Prostate gland (tissue), 2 donors: ENCODE results near the gene EN1.

Experiments
- POLR2A ChIP-seq: fragments of 450-650 bp; IDR thresholded peaks from one replicate; pipeline ENCODE4 v1.6.1; 2016; ENCODE audit warnings: antibody characterized with exemption, mild to moderate bottlenecking
- POLR2AphosphoS5 ChIP-seq: sonication (generic); formaldehyde crosslinking; IDR thresholded peaks from one replicate; pipeline ENCODE4 v1.6.1; 2017; ENCODE audit warnings: antibody characterized with exemption
- TF ChIP-seq, protein P1 (sequence below), 4 experiments: fragments of 200-600 bp in 2 of 4; fragments of 450-650 bp in 2 of 4; sonication (generic) in 2 of 4; IDR thresholded peaks; 1 replicate in 3 of 4; 2 replicates in 1 of 4; pipeline ENCODE4 v1.5.1; 2016 to 2019; ENCODE audit warnings: antibody characterized with exemption in 4 of 4, mild to moderate bottlenecking in 2 of 4, moderate library complexity in 2 of 4

DNA sequence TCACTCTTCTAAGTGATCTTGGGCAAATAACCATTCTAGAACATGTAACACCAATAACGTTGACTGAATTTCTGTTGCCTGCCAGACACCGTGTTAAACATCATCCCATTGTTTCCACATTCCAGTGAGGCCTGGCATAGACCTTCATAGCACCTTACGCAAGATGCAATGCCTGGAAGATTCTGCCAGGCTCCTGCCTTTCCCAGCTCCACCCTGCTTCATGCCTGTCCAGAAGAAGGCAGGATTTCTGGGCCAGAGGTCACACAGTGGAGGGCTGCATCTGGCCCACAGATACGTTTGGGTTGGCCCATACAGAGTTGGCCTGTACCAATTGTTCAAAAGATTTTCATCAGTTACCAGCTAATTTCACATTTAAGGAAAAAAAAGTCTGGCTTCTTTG, 46.3 kb downstream of the EN1 start:
- TF ChIP-seq, protein P1, sequence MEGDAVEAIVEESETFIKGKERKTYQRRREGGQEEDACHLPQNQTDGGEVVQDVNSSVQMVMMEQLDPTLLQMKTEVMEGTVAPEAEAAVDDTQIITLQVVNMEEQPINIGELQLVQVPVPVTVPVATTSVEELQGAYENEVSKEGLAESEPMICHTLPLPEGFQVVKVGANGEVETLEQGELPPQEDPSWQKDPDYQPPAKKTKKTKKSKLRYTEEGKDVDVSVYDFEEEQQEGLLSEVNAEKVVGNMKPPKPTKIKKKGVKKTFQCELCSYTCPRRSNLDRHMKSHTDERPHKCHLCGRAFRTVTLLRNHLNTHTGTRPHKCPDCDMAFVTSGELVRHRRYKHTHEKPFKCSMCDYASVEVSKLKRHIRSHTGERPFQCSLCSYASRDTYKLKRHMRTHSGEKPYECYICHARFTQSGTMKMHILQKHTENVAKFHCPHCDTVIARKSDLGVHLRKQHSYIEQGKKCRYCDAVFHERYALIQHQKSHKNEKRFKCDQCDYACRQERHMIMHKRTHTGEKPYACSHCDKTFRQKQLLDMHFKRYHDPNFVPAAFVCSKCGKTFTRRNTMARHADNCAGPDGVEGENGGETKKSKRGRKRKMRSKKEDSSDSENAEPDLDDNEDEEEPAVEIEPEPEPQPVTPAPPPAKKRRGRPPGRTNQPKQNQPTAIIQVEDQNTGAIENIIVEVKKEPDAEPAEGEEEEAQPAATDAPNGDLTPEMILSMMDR (IDR thresholded peaks at IDR 0.05) = no peak
- TF ChIP-seq POLR2A = no peak
- TF ChIP-seq POLR2AphosphoS5 = no peak
